HL-60 (cell line): ENCODE measurements around the gene TPRX1.

Experiments used
- CTCF ChIP-seq: IDR thresholded peaks from one replicate; pipeline ENCODE4 v1.5.1; 2011; ENCODE audit warnings: low read length, control low read depth, inconsistent platforms; ENCODE audit not compliant: insufficient read depth
- POLR2AphosphoS5 ChIP-seq: IDR thresholded peaks from 2 replicates; pipeline ENCODE4 v1.6.1; 2012; ENCODE audit warnings: low read depth
- REST ChIP-seq: IDR thresholded peaks from 2 replicates; pipeline ENCODE4 v1.6.1; 2012; ENCODE audit warnings: low read depth; ENCODE audit not compliant: insufficient replicate concordance

- TF ChIP-seq CTCF, result no peak
- TF ChIP-seq POLR2AphosphoS5, result no peak
- TF ChIP-seq REST, result no peak
These were observed 44.1 kb upstream of the TPRX1 start for GRCh38 chr19:47848425-47848822.
